ENCODE results near the gene CFAP74.

CFAP74 gene

DNA sequence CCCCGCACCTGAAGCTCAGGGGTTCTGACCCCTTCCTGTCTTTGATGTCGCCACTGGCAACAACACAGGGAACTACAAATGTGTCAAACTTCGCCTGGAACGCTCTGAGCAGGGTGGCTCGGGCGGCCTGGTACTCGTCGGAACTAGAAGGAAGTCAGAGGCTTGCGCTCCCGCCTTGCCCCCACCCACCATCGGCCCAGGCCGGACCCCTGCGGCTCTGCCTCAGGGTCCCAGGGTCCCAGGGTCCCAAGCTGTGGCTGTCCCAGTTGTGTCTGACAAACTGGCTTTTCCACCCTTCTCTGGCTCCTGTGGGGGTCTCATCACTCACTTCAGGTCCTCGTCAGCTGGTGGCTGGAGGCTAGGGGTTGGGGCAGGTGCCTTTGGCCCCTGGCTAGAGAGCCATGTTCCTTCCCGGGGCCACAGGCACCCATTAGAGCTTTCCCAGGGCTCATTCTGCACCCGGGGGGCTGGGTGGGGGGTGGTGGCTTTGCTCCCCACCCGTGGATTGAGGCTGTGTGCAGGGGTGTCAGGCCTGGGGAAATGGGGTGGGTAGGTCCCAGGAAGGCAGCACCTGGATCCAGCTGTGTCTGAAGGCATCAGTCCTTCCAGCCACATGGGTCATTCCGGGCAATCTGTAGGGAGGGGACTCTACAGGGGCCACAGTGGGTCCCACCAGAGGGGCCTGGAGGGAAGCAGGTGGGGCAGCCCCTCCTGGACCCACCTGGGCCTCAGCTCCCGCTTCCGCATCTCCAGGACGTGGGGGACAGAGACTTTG is 76.5 kb downstream of the CFAP74 start:
- DNase-seq, result no peak

DNA sequence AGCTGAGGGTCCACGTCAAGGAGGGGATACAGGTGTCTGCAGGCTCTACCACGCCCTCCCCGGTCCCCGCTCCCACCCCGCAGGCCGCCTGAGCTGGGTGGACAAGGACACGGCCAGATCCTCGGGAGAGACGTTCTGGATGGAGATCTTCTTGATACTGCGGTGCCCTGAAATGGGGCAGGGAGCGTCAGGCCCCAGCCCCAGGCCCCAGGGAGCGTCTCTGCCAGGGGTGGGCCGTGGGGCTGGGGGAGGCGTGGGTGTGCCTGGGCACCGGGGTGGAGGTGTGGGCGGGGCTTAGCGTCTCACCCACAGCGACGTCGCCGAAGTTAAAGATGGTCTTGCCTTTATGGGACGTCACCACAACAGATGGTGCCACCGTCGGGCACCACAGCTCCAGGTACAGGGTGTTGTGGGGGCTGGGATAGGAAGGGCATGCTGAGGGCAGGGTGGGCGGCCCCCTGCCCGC is 77.2 kb downstream of the CFAP74 start:
- no peak for DNase-seq

DNA sequence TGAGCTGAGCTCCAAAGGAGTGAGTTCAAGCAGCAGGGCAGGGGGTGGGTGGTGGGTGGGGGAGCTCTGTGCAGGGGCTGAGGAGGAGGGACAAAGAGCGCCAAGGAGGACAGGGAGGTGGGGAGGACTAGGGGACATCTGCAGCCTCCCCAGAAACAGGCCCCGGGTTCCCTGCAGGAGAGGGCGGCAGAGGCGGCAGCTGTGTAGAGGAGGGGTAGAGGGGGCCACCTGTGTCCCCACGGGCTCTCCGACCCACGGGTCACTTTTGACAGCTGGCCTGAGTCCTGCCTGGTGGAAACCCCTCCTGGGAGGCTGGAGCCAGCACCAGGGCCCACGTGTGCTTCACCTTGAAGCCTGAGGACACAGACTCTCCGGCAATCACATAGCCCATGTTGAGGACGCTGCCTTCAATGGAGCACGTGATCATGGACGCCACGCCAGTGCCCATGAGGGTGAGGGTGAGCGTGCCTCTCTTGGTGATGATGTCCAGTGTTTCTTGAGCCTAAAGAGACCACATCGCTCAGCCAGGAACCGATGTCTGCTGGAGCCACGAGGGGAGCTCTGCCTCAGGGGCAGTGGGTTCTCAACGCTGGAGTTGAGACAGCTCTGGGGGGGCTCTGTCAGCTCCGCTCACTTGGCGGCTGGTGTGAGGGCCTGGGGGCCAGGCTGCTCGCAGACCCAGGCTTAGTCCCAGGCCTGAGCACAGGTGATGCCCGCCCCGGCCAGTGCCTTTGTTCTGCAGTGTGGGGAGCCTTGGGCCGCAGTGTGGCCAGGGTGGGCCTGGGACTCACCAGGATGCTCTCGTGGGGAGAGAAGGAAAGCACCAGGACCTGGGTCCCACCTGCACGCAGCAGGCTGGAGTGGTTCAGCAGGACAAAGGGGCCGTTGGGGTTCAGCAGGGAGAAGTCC is 77.9 kb downstream of the CFAP74 start:
- DNase-seq, result no peak

DNA sequence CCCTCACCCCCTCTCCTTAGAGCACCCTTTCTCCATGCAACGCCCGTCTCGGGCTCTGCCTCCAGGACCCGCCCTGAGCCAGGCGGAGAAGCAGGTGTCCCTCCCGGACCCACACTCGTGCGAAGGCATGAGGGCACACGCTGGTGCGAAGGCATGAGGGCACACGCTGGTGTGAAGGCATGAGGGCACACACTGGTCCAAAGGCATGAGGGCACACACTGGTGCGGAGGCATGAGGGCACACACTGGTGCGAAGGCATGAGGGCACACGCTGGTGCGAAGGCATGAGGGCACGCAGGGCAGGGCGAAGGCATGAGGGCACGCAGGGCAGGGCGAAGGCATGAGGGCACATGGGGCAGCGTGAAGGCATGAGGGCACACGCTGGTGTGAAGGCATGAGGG is 78.7 kb downstream of the CFAP74 start:
- DNase-seq, result no peak

DNA sequence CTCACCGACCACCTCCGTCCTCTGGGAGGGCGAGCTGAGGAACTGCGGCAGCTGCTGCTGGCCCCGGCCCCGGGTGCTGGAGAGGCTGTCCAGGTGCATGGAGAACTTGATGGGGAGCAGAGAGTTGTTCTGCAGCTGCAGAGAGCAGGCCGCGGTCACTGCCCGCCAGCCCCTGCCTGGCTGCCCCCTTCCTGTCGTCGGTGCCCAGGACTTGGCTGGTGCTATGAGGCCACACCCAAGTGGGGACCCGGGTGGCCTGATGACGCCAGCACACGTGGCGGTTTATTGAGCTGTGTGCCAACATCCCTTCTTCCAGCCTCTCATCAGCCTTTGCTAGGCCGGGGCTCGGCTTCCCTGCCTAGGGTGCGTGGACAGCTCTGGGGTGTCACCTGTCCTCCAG is 79.2 kb downstream of the CFAP74 start:
- no peak for DNase-seq

DNA sequence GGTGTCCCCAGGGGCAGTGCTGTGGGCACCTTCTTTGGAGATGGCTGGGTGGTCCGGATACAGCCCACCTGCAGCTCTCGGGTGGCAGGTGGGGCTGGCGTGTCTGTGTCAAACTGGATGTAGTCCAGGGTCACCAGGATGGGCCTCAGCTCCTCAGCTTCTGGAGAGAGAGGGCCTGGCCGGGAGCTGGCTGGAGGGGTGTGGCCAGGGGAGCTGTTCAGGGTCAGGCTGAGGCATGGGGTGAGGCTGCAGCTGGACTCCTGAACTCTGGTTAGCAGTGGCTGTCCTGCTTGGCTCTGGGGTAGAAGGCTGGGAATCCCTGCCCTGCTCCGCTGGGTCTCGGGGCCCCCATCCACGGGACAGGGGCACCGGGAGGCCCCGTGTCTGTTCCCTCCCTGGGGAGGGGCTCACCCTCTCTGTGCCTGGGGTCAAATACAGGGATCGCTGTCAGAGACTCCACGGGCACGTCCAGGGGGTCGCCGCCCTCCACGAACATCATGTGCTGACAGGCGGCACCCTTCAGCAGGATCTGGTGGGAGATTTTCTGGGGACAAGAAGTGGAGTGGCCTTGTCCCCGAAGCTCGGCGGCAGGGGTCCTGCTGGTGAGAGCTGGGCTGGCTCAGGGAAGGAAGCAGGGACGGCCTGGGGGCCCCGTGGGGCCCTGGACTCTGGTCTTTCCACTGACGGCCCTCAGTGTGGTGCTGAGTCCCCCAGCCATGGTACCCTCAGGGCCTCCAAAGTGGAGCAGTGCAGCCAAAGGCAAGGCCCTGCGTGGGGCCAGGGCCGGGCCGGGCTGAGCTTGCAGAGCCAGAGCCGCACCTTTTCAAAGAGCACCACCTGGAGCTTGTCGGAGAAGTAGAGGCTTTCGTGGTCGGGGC is 80.4 kb downstream of the CFAP74 start:
- no peak for DNase-seq

DNA sequence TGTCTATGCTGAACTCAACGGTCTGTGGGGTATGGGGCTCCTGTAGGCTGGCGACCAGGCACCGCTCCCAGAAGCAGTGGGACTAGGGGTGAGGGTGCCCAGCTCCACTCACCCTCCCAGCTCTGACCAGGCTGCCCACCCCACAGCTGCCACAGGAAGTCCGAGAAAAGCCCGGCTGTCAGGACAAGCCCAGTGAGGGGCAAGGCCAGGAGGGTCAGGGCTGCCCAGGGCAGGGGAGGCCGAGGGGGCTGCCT is 81.0 kb downstream of the CFAP74 start:
- DNase-seq, result no peak

DNA sequence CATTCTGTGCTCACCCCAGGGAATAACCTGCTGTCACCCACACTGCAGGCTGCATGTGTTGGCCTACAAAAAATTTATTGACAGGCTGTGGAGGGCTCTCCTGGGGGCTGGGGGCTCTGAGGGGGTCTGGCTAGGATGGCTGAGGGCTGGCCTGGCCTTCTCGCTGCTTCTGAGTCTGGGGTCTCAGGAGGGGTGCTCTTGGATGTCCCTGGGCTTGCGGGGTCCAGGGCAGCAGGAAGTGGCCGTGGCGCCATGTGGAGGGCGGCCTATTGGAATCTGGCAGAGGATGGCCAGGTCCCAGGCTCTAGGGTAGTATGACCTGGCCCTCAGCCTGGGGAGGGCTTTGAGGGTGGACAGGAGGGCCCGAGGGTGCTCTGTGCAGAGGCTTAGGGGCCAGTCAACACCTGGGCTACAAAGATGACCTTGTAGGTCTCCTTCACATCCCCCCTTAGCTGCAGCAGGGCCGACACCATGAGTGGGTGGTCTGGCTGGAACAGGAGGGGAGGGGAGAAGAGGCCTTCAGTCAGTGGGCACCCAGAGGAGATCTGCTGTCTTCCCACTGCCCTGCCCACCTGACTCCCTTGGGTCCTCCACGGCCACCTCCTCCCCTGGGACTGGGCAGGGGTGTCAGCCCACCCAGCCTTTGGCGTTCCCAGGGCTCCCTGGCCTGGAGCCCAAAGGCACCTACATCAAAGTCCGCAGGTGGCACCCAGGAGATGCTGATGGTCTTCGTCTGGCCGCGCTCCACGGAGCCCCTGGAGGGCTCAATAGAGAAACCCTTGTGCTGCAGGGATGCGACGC is 81.5 kb downstream of the CFAP74 start:
- DNase-seq, result no peak

DNA sequence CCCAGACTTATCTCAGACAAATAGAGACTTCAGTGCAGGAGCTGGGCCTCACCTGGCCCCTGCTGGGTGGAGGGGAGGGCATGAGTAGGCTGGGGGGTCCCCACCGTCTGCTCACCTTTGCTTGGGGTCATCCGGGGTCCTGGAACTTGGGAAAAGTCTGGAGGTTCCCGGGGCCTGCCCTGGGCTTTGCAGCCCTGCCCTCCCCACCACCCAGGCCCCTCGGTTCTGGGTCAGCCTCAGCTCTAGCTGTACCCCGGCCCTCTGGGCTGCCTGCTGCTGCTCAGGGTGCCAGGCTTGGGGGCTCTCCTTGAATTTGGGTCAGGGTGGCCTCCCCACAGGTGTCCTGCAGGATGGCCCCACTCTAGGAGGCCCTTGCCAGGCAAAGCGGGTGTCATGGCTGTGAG is 82.1 kb downstream of the CFAP74 start:
- DNase-seq, result no peak

DNA sequence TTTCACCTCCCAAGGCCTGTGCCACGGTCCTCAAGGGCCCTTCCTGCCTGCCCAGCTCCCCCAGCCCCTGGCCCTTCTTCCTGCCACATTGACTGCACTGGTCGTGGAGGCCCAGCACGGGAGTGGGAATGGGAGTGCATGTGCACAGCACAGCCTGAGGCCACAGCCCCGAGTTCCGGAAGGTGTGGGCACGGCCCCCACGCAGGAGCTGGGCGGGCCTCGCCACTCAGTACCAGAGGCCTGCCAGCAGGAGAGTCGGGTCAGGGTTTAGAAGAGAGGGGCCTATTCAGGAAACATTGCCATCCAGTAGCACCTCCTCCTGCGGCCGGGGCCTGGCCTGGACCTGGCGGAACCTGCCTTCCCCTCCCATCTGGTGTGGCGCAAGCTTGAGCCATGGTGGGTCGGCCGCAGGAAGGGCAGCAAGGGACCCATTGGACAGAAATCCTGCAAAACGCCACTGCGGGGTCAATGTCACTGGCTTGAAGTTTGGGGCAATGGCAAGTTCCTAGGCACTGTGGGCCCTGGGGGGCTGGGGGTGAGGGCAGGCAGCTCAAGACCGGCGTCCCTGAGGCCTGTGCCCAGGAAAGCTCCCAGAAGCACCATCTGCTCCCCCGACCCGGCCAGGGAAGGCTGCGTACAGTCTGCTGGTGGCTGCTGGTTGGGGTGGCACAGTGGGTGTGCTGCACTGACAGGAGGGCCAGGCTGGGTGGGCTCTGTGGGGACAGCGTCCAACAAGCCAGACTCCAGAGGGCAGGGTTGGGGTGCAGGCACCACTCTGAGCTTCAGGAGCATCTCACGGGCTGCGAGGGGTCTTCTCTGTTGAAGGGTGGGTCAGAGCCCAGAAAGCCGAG is 82.8 kb downstream of the CFAP74 start:
- no peak for DNase-seq

DNA sequence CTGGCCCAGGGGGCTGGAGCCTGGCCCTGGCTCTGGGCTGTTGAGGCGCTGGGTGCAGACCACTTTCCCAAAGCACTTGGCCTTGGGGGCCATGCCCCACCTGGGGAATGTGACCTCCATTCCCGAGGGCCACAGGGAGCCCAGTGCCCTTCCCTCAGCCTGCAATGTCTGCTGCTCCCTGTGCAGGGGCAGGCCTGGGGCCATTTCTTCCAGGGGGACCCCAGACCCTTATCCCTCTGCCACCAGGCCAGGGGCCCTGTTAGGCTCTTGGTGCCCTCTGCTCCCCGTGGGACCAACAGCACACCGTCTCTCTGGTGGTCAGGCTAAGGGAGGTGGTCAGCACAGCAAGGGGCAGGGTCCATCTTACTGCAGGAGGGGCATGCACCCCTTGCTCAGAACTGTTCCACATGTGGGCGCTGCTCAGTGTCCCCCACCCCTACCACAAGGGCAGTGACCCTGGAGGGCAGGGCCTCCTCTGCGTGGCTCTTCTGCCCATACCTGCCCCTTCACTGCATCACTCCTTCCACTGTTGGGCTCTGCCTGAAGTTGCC is 83.5 kb downstream of the CFAP74 start:
- no peak for DNase-seq

DNA sequence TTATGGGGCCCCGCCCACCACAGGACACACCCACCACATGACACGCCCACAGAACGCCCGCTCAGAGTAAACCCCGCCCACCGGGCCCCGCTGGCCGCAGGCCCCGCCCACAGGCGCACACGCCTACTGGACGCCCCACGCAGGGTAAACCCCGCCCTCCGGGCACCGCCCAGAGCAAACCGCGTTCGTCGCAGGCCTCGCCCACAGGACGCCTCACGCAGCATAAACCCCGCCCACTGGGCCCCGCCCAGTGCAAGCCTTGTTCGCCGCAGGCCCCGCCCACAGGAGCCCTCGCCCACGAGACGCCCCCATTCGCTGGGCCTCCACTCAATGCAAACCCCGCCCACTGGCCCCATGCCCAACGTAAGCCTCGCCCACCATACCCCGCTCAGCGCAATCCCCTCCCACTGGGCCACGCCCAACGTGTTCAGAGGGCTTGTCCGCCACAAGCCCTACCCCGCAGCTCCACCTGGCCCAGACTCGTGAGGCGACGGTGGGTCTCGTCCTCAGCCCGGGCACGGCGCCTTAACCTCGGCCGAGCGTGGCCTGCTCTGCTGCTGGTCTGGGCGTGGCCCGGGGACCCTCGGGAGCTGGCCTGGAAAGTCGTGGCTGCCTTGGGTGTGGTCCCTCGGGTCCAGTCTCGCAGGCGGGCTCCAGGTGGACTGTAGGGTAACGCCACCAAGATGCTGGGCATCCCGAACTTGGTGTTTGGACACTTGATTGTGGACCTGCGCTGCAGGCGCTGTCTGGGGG is 84.1 kb downstream of the CFAP74 start:
- peak; percentile 100 for DNase-seq

DNA sequence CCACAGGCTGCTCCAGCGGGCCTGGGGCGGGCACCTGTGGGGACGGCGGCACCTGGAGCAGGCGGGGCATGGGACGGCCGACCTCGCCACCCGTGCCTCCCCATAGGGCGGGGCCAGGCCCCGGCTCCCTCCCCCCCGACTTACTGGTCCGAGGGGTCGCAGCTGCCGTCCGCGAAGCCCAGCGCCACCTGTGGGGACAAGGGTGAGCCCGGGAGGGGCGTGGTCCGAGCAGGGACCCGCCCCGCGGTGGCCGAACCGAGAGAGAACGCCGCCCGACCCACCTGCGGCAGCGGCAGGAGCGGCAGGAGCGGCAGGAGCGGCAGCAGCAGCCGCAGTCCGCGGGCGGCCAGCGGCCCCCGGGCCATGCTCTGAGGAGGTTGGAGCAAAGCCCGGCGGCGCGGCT is 84.7 kb downstream of the CFAP74 start, which contains the start of gene TMEM52:
TMEM52 (minus strand) TSS at position 379 of the 403 bp plus-strand sequence; CDS start at position 365, 14 bp downstream.
- no peak for DNase-seq

DNA sequence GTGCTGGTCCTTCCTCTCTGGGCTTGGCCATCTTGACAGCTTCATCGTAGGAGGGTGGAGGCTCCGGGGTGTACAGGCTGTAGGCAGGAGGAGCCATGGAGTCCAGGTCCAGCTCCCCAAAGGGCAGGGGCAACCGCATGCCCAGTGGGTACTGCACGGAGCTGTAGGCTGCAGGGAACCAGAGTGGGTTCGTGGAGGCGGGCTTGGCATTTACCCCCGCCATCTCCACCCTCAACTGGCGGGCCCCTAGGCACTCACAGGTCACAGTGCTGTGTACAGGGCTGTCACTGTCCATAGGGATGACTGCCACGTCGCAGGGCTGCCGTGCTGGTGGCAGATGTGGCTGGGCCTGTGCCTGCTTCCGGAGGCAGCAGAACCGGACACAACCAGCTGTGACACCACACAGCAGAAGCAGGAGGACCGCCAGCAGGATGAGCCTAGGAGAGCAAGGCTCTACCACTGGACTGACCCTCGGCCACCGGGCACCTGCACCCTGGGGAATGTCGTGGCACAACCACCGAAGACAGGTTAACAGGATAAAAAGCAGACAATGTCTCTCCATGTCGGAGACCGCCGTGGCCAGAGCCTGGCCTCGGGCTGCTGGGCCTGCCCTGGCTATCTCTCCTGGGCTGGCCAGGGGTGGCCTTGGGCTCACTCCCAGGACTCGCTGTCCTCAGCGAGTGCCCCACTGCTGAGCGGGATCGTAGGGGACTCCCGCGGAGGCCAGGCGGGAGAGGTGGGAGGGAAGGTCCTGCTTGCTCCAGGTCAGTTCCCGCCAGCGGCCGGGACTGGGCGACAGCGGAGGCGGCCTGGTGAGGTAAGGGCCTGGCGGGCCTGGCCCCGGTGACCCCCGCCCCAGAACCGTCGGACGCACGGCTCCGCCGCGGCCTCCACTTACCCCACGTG is 85.3 kb downstream of the CFAP74 start:
- DNase-seq, result no peak

DNA sequence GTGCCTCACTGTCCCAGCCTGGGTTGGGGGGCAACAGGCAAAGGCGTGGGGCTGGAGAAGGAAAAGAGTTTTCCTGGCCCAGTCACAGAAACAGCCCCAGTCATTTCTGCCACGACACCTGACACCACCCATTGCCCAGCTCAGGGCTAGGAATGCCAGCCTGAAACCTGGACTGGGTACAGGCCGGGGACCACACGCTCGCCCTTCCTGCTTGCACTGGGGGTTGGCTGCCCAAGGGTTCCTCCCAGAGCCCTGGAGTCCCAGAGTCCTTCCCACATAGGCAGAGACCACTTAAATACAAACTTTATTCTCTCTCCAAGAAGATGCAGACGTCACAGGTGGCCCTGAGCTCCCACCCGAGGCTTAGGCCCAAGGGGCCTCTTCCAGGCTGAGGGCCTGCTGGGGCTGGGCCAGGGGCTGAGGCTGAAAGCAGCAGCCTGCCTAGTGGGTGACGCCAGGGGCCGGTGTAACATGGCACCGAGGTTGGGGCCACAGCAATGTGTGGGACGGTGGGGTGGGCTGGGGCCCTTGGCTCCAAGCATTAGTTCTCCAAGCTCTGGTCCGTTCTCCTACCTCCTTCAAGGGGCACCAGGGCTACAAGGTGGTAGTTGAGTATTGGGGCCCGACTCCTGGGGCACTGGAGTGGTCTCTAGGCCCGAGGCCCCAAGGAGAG is 86.1 kb downstream of the CFAP74 start:
- no peak for DNase-seq

DNA sequence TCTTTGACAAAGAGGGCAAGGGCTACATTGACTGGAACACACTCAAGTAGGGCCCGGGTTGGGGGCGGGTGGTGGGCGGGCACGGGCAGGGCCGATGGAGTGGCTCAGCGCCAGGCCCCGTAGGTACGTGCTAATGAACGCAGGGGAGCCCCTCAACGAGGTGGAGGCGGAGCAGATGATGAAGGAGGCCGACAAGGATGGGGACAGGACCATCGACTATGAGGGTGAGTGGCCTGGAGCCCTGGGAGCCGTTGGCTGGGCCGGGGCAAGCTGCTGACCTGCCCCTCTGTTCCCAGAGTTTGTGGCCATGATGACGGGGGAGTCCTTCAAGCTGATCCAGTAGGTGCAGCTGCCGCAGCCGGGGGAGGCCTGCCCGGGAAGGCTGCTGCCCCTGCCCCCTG is 86.7 kb downstream of the CFAP74 start:
- no peak for DNase-seq

DNA sequence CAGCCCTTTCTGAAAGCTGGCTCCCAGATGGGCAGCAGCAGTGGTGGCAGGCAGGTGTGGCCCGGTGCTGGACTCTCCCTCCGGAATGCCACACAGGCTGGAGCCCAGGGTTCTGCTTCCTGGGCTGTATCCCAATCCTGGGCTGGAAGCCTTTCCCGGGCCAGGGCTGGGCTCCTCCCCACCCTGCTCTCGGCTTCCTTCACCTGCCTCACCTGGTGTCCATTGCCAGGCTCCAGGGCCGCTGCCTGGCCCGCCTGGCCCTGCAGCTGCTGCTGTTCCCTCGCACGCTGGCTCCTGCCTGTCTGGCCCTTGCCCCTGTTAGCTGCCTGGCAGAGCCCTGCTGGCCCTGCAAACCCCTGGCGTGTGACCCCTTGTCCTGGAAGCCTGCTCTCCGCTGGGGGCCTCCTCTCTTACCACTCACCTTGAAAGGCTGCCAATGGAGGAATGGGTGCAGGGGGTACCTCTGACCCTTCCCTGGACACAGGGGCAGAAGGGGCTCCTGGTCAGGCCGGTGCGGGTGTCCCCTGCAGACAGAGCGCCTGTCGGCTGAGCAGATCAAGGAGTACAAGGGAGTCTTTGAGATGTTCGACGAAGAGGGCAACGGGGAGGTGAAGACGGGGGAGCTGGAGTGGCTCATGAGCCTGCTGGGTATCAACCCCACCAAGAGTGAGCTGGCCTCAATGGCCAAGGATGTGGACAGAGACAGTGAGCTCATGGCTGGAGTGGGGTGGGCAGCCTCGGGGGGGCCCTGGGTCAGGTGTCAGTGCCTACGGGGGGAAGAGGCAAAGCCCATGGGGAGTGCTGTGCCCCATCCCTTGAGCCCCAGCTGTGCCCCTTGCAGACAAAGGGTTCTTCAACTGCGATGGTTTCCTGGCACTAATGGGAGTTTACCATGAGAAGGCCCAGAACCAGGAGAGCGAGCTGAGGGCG is 87.4 kb downstream of the CFAP74 start:
- no peak for DNase-seq

Data from activated T-cell treated with anti-CD3 and anti-CD28 coated beads, Interleukin-2, amount 50 U/mL, for 48 hours (primary cell).